Neutrophil (primary cell): ENCODE results near the gene TEC.

Experiments used
- H3K27ac ChIP-seq: fragments of 200-600 bp; sonication (generic); 2 replicates; pipeline ENCODE4 v1.5.1; 2016; ENCODE audit warnings: mild to moderate bottlenecking, moderate library complexity
- H3K27me3 ChIP-seq: fragments of 200-600 bp; sonication (generic); 2 replicates; pipeline ENCODE4 v1.6.0; 2016; ENCODE audit warnings: mild to moderate bottlenecking
- H3K36me3 ChIP-seq: fragments of 200-600 bp; sonication (generic); 2 replicates; pipeline ENCODE4 v1.5.1; 2017
- H3K4me1 ChIP-seq, 2 experiments: fragments of 200-600 bp in 1 of 2; sonication (generic) in 1 of 2; 1 replicate in 1 of 2; 2 replicates in 1 of 2; pipeline versions ENCODE4 v1.5.1 to v1.6.1; 2013 to 2016; ENCODE audit warnings: low read depth in 1 of 2, low read length in 1 of 2, mild to moderate bottlenecking in 1 of 2, moderate library complexity in 1 of 2; ENCODE audit not compliant: control insufficient read depth in 1 of 2, insufficient read depth in 1 of 2
- H3K4me3 ChIP-seq, 2 experiments: fragments of 200-600 bp in 1 of 2; sonication (generic) in 1 of 2; 1 replicate in 1 of 2; 2 replicates in 1 of 2; pipeline ENCODE4 v1.5.1; 2013 to 2016; ENCODE audit warnings: low read depth in 1 of 2, low read length in 1 of 2, mild to moderate bottlenecking in 1 of 2, moderate library complexity in 1 of 2
- H3K9me3 ChIP-seq: fragments of 200-600 bp; sonication (generic); 2 replicates; pipeline ENCODE4 v1.5.1; 2016
- CTCF ChIP-seq: fragments of 200-600 bp; sonication (generic); IDR thresholded peaks from 2 replicates; pipeline ENCODE4 v1.5.1; 2016; ENCODE audit warnings: antibody characterized with exemption

TEC gene

GRCh38 chr4:48193921-48194468 is 75.6 kb downstream of the TEC start:
- Histone ChIP-seq H3K27ac (no peak overlapping the region), H3K9me3 (no peaks in the 10 kb centered on the region), H3K36me3 (no peaks in the 10 kb centered on the region), H3K27me3 (no peaks in the 10 kb centered on the region), H3K4me3 (no peak overlapping the region), H3K4me1 (peaks cover 7 to 14% of the 10 kb centered on the region in 2 experiments)
- no peak for TF ChIP-seq CTCF

- TF ChIP-seq CTCF, result no peak
- Histone ChIP-seq H3K4me3 (no peak overlapping the region), H3K36me3 (no peaks in the 10 kb centered on the region), H3K27me3 (no peaks in the 10 kb centered on the region), H3K27ac (no peak overlapping the region), H3K4me1 (peaks cover 7 to 14% of the 10 kb centered on the region in 2 experiments), H3K9me3 (no peaks in the 10 kb centered on the region)
These were observed 76.4 kb downstream of the TEC start for GRCh38 chr4:48193096-48193836.

GRCh38 chr4:48191758-48192157 is 77.9 kb downstream of the TEC start:
- no peak overlapping the region for H3K27ac ChIP-seq
- no peaks in the 10 kb centered on the region for H3K9me3 ChIP-seq
- no peaks in the 10 kb centered on the region for H3K27me3 ChIP-seq
- H3K4me3 ChIP-seq, result no peak overlapping the region
- TF ChIP-seq CTCF, result no peak
- peaks cover 15 to 22% of the 10 kb centered on the region in 2 experiments for H3K4me1 ChIP-seq
- H3K36me3 ChIP-seq, result no peaks in the 10 kb centered on the region

- Histone ChIP-seq H3K9me3 (no peaks in the 10 kb centered on the region), H3K36me3 (no peaks in the 10 kb centered on the region), H3K4me3 (no peak overlapping the region), H3K27ac (no peak overlapping the region), H3K4me1 (peaks cover 15 to 18% of the 10 kb centered on the region in 2 experiments), H3K27me3 (no peaks in the 10 kb centered on the region)
- no peak for TF ChIP-seq CTCF
These were observed 78.8 kb downstream of the TEC start for GRCh38 chr4:48190839-48191238.

GRCh38 chr4:48189731-48190130 is 79.9 kb downstream of the TEC start:
- no peak overlapping the region for H3K27ac ChIP-seq
- no peak overlapping the region for H3K4me3 ChIP-seq
- H3K36me3 ChIP-seq, result no peaks in the 10 kb centered on the region
- H3K9me3 ChIP-seq, result no peaks in the 10 kb centered on the region
- no peak for TF ChIP-seq CTCF
- no peaks in the 10 kb centered on the region for H3K27me3 ChIP-seq
- H3K4me1 ChIP-seq, result peaks cover 8% of the 10 kb centered on the region in 2 experiments
